Measurements from ENCODE around the gene APP. TPM values are rescaled to one million over a fixed set of nuclear protein-coding genes. Genes with fewer than 3 reads are reported as not detected.

The APP gene
- total and polyA plus RNA-seq, 10 of the 15 experiments (the other 5 are each of a cell fraction or from before 2014, with no cell fraction given) = 8.8 to 94.9 (median 51.0) TPM

GRCh38 chr21:26085882-26086281, 84.7 kb downstream of the APP start:
- Histone ChIP-seq H3K4me3 (no peak overlapping the region), H3K4me1 (ENCODE audit: control insufficient read depth, insufficient read depth, low read length) (no peaks in the 10 kb centered on the region), H2AFZ (ENCODE audit: control insufficient read depth, low read depth, low read length) (no peak overlapping the region), H3K4me2 (ENCODE audit: control insufficient read depth, insufficient read depth) (no peak overlapping the region), H3K9me3 (replicated peaks; ENCODE audit: control insufficient read depth, insufficient read depth, low read length) (no peaks in the 10 kb centered on the region), H3K27me3 (replicated peaks in 1 of 2; ENCODE audit: control insufficient read depth in 2 of 2, insufficient read depth in 2 of 2, low read length in 1 of 2) (no peaks in the 10 kb centered on the region), H3K9ac (ENCODE audit: control insufficient read depth, insufficient read depth, low read length) (no peak overlapping the region), H3K36me3 (ENCODE audit: control insufficient read depth in 2 of 2, insufficient read depth in 2 of 2, low read length in 1 of 2) (no peaks in the 10 kb centered on the region), H3K79me2 (ENCODE audit: control insufficient read depth, insufficient read depth, low read length) (no peaks in the 10 kb centered on the region), H4K20me1 (ENCODE audit: control insufficient read depth, insufficient read depth) (no peaks in the 10 kb centered on the region), H3K27ac (ENCODE audit: control insufficient read depth, insufficient read depth) (no peak overlapping the region)
- BruUV-seq (replicated peaks) = no TSS peak
- WGBS (ENCODE audit: insufficient coverage, insufficient replicate concordance, low lambda C conversion rate, missing lambda C conversion rate) = 0% methylated on average over 1 of the region's 1 CpG
- ChIA-PET RAD21 (ENCODE audit: unreplicated experiment) (no interaction called here), SMC1A (ENCODE audit: uncharacterized antibody, unreplicated experiment) (no interaction called here), POLR2A (no interaction called here), CTCF (no interaction called here)
- no peak for DNase-seq (ENCODE audit: low read depth, low spot score)
- intact Hi-C loops (cut with micrococcal nuclease; ENCODE audit: unreplicated experiment) (no loop called here), in situ Hi-C loops (cut with MboI) (no loop called here)
- FAIRE-seq = no peak
- TF ChIP-seq EZH2 (IDR thresholded peaks at IDR 0.05; ENCODE audit: borderline replicate concordance, control insufficient read depth, low read depth, low read length) (no peak), ZNF207 (IDR thresholded peaks at IDR 0.05; ENCODE audit: borderline replicate concordance) (no peak), DPF2 (IDR thresholded peaks at IDR 0.05) (no peak), ZNF24 (IDR thresholded peaks at IDR 0.05) (no peak), ZNF274 (IDR thresholded peaks at IDR 0.05; ENCODE audit: insufficient read depth, insufficient read length) (no peak), MYB (IDR thresholded peaks at IDR 0.05; ENCODE audit: borderline replicate concordance, low read depth, low read length) (no peak), EP300 (IDR thresholded peaks at IDR 0.05; ENCODE audit: borderline replicate concordance in 1 of 2, control insufficient read depth in 1 of 2, low read depth in 2 of 2, low read length in 2 of 2) (no peak), ATF2 (IDR thresholded peaks at IDR 0.05; ENCODE audit: low read length) (no peak), STAT3 (IDR thresholded peaks at IDR 0.05; ENCODE audit: low read depth, low read length) (no peak), PRDM15 (CRISPR knock-in tag; IDR thresholded peaks at IDR 0.05) (no peak), MTA3 (IDR thresholded peaks at IDR 0.05; ENCODE audit: borderline replicate concordance, low read length) (no peak), MXI1 (IDR thresholded peaks at IDR 0.05; ENCODE audit: low read depth, low read length) (no peak)
- ATAC-seq = no peak

Data from GM12878 (cell line).